GM18951 (cell line): ENCODE measurements around the gene PLCB4.

Experiments
- POLR2A ChIP-seq: IDR thresholded peaks from 4 replicates; pipeline ENCODE4 v1.6.1; 2011; ENCODE audit warnings: mild to moderate bottlenecking; ENCODE audit not compliant: insufficient read length, insufficient read depth; ENCODE audit errors: extremely low read depth
- in situ Hi-C: fragments of 300-500 bp; cut with MboI; formaldehyde crosslinking; loops from one replicate; pipeline ENCODE4 v1.12.0; 2022; ENCODE audit warnings: low sequenced_read_pairs, mixed read lengths, inconsistent platforms; ENCODE audit not compliant: unreplicated experiment

Gene PLCB4

DNA sequence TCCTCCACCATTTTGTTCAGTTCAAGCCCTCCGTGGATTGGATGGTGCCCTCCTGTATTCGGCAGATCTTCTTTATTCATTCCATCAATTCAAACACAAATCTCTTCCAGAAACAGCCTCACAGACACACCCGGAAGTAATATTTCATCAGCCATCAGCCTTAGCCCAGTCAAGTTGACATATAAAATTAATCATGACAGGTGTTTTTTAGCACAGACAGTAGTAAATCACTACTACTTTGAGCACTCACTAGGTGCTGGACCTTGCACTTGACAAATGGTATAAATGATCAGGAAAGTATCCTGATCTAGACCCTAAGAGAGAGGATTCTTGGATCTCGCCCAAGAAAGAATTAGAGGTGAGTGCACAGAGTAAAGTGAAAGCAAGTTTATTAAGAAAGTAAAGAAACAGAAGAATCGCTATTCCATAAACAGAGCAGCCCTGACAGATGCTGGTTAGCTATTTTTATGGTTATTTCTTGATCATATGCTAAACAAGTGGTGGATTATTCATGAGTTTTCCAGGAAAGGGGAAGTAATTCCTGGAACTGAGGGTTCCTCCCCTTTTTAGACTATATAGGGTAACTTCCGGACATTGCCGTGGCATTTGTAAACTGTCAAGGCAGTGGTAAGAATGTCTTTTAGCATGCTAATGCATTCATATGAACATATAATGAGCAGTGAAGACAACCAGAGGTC, 250.9 kb downstream of the PLCB4 start:
- in situ Hi-C loops, result no loop called here
- TF ChIP-seq POLR2A, result no peak

DNA sequence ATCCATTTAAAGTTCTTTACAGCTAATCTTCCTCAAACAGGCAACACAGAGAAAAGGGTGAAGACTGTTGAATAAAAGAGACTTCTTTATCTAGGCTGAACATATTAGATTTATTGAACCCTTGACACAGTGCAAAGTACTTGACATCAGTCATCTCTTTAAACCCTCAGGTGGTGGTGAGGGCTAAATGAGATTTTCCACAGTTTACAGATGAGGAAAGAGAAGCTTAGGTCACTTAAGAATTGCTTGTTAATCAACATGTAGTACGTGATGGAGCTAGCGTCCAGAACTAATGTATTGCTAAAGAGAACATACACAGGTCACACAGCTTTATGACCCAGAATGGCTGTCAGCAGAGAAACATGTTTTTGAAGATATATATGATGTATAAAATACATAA, 252.1 kb downstream of the PLCB4 start:
- TF ChIP-seq POLR2A, result no peak
- in situ Hi-C loops, result no loop called here

- TF ChIP-seq POLR2A, result no peak
- in situ Hi-C loops, result no loop called here
Observed at GRCh38 chr20:9322661-9323060, 253.8 kb downstream of the PLCB4 start.

DNA sequence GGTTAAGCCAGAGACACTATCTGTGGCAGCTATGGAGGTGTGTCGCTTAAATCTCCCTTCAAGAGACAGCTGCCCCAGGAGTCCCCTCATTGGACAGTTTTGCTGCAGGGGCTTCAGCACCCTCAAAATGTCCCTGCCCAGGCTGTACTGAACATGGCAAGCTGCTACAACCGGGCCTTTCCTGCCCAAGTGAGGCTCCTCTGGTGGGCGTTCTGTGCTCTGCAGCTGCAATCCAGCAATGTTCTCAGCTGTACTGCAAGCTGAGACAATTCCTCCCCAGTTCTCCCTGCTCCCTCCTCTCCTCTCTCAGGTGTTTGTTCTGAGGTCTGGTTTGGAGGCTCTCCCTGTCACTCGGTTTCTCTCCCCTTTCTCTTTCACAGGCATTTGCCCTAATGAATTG, 254.7 kb downstream of the PLCB4 start:
- TF ChIP-seq POLR2A, result no peak

GRCh38 chr20:9329355-9330101, 260.6 kb downstream of the PLCB4 start:
- no peak for TF ChIP-seq POLR2A
- in situ Hi-C loops, result no loop called here

More for the DNA sequence above, 254.7 kb downstream of the PLCB4 start:
- in situ Hi-C loops, result no loop called here

- in situ Hi-C loops, result no loop called here
- TF ChIP-seq POLR2A, result no peak
Observed at GRCh38 chr20:9330151-9330550, 261.3 kb downstream of the PLCB4 start.

DNA sequence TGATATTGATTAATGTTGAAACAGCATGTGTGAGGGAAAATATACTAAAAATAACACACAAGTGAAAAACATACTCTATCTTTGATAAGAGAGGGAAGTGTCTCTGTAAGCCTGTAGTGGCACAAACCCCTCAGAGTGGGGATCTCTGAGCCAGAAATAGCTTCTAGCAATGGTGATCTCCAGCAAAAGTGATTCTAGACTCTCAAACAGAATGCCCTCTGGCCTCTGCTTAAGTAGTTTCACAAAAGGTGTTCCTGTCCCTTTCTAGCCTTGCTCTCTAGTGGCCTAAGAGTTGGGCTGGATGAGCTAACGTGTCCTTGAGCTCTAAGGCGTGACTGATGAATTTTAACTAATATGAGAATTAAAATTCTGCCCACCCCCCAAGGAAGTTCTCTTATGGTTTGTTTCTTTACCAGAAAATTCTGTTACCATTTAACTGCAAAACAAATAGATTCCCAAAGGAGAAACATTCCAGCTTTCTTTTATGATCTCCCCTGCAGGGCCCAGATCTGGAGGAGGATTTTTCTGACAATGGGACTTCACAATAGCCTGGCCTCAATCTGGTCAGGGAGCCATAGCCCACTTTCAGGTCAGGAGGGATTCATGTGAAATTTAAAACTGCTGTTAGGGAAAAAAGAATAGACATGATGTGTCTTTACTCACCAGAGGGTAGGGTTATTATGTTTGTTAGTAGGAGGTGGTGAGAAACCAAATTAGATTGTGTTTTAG, 263.0 kb downstream of the PLCB4 start:
- no peak for TF ChIP-seq POLR2A

DNA sequence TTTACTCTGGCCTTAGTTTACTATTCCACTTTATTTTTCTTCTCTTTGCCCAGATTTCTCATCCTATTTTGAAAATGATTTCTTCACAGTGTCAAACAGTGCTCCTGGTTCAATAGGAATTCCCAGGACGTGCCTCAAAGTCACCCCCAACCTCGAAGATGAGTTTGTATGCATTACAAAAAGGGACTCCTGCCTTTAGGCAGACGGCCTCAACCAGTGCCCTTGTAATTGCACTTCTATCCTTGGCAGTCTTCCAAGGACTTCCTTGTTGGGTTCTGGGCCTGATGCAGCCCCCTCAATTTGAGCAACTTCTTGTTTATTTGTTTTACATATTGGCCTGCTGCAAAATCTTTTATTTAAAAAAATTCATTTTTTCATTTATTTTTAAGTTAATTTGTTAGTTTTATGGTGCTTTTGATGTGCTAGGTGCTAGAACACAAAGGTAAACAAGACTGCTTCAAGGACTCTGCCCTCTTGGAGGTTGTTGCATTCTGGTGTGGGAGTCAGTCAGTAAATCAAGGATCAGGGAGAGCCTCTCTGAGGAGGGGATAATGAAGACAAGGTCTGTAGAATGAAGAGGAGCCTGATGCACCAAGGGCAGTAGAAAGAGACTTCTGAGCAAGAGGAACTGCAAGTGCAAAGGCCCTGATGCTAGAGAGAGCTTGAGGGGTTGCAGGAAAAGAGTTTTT, 264.0 kb downstream of the PLCB4 start:
- in situ Hi-C loops, result no loop called here
- no peak for TF ChIP-seq POLR2A

More for the DNA sequence above, 263.0 kb downstream of the PLCB4 start:
- in situ Hi-C loops, result no loop called here

GRCh38 chr20:9334866-9335265, 266.0 kb downstream of the PLCB4 start:
- no peak for TF ChIP-seq POLR2A
- in situ Hi-C loops, result no loop called here

DNA sequence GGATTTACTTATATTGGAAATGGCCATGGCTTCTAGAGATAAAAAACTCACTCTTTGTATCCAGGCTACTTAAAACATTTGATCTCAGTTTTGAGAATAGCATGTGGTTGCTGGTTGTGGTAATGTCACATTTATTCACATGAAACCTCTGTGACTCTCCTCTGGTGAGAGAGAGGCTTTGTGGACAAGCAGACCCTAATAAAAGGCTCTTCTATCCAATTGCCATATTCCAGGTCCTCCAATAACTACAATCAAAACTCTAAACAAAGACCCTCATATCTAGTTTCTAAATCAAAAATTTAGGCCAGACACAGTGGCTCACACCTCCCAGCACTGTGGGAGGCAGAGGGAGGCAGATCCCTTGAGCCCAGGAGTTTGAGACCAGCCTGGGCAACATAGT, 269.2 kb downstream of the PLCB4 start:
- in situ Hi-C loops, result no loop called here
- no peak for TF ChIP-seq POLR2A

DNA sequence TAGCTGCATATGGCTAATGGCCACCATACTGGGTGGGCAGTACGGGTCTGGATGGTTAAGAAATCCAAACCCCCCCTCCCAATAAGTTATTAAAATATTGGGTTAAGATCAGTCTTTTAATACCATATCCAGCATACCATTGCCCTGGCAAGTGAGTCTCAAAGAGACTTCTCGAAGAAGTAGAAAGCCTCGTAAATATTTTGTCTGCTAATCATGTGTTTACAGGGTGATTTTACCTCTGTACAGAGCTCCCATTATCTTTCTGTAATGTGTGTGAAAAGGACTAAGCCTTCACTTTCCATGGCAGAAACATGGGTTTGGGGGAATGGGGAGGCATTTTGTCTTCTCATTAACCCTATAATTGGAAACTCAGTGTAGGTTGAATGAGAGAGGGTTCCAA, 270.8 kb downstream of the PLCB4 start:
- in situ Hi-C loops, result no loop called here
- no peak for TF ChIP-seq POLR2A

DNA sequence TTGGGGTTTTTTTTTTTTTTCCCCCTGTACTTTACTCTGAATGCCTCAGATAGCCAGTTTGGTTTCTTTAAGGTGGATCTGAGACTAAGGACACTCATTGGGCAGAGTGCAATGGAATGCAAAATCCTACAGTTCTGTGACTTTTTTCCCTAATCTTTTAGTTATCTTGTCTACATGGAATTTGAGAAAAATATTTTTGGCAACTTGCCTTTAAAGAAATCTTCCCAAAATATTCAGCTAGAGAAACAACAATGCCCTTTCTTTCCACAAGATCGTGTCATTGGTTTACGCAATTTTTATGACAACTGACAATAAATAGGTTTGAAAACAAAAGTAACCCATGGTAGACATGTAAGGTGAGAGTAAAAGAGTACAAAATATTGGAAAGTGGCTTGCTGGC, 273.8 kb downstream of the PLCB4 start:
- TF ChIP-seq POLR2A, result no peak
- in situ Hi-C loops, result no loop called here
